IgD-negative memory B cell (primary cell): Measurements from ENCODE around the gene CRTAC1. TPM values are rescaled to one million over a fixed set of nuclear protein-coding genes. Genes with fewer than 3 reads are reported as not detected.
A peak's percentile ranks its signal among the peaks of the same experiment; 100 is the strongest.

Experiments used
- H3K27ac Mint-ChIP-seq, 3 donors: one replicate each; pipeline ENCODE4 v1.8.0; 2020 to 2022; ENCODE audit warnings: mild to moderate bottlenecking in 3 of 3, mixed read lengths in 3 of 3, moderate library complexity in 1 of 3
- H3K27me3 Mint-ChIP-seq: one replicate; pipeline ENCODE4 v1.8.0; 2021; ENCODE audit warnings: mixed read lengths
- H3K36me3 Mint-ChIP-seq: one replicate; pipeline ENCODE4 v1.8.0; 2020; ENCODE audit warnings: mild to moderate bottlenecking, mixed read lengths
- H3K4me1 Mint-ChIP-seq, 3 donors: one replicate each; pipeline ENCODE4 v1.8.0; 2020 to 2022; ENCODE audit warnings: mixed read lengths in 3 of 3, mild to moderate bottlenecking in 1 of 3
- H3K4me3 Mint-ChIP-seq, 4 donors: one replicate each; pipeline ENCODE4 v1.8.0; 2020 to 2022; ENCODE audit warnings: mild to moderate bottlenecking in 4 of 4, mixed read lengths in 4 of 4, moderate library complexity in 3 of 4
- H3K9me3 Mint-ChIP-seq, 3 donors: one replicate each; pipeline ENCODE4 v1.8.0; 2020 to 2021; ENCODE audit warnings: mixed read lengths in 3 of 3, mild to moderate bottlenecking in 1 of 3
- polyA plus RNA-seq: library from polyadenylated mRNA; unstranded; fragments of 300-500 nt; fragmentation: Illumina TruSeq; gene quantifications from one replicate; pipeline ENCODE4 v1.2.3, GENCODE V29; 2021

CRTAC1 gene
- polyA plus RNA-seq, 1 donor from 2014 or later: not detected

GRCh38 chr10:97831259-97831658 lies 199.2 kb downstream of the CRTAC1 start:
- Mint-ChIP-seq H3K27ac (no peak overlapping the region), H3K4me1 (peaks cover 0 to 1% (median 0%) of the 10 kb centered on the region in 3 donors), H3K4me3 (no peak overlapping the region), H3K9me3 (peaks cover 0 to 7% (median 2%) of the 10 kb centered on the region in 3 donors), H3K36me3 (no peaks in the 10 kb centered on the region), H3K27me3 (peaks cover 10% of the 10 kb centered on the region)

GRCh38 chr10:97830064-97830463 lies 200.4 kb downstream of the CRTAC1 start:
- Mint-ChIP-seq H3K4me3 (no peak overlapping the region), H3K4me1 (peaks cover 0 to 1% (median 0%) of the 10 kb centered on the region in 3 donors), H3K27me3 (peaks cover 7% of the 10 kb centered on the region), H3K27ac (no peak overlapping the region), H3K9me3 (peaks cover 0 to 4% (median 0%) of the 10 kb centered on the region in 3 donors), H3K36me3 (no peaks in the 10 kb centered on the region)

GRCh38 chr10:97828721-97829120 lies 201.7 kb downstream of the CRTAC1 start:
- H3K4me3 Mint-ChIP-seq: peak overlapping the region in 1 of 4 donors; percentile 39
- H3K9me3 Mint-ChIP-seq: peaks cover 0 to 2% (median 0%) of the 10 kb centered on the region in 3 donors
- no peaks in the 10 kb centered on the region for H3K36me3 Mint-ChIP-seq
- H3K27ac Mint-ChIP-seq: no peak overlapping the region
- H3K27me3 Mint-ChIP-seq: peaks cover 5% of the 10 kb centered on the region
- peaks cover 0 to 1% (median 0%) of the 10 kb centered on the region in 3 donors for H3K4me1 Mint-ChIP-seq

- Mint-ChIP-seq H3K36me3 (no peaks in the 10 kb centered on the region), H3K4me3 (no peak overlapping the region), H3K4me1 (peaks cover 0 to 1% (median 0%) of the 10 kb centered on the region in 3 donors), H3K27ac (no peak overlapping the region), H3K27me3 (peaks cover 5% of the 10 kb centered on the region), H3K9me3 (peaks cover 0 to 2% (median 0%) of the 10 kb centered on the region in 3 donors)
Measured at GRCh38 chr10:97827702-97828291, 202.6 kb downstream of the CRTAC1 start.

GRCh38 chr10:97826892-97827291 lies 203.5 kb downstream of the CRTAC1 start:
- Mint-ChIP-seq H3K9me3 (peaks cover 0 to under 1% (median 0%) of the 10 kb centered on the region in 3 donors), H3K4me1 (peaks cover 0 to 1% (median 0%) of the 10 kb centered on the region in 3 donors), H3K4me3 (no peak overlapping the region), H3K27me3 (peaks cover 3% of the 10 kb centered on the region), H3K36me3 (no peaks in the 10 kb centered on the region), H3K27ac (no peak overlapping the region)

GRCh38 chr10:97825020-97825760 lies 205.2 kb downstream of the CRTAC1 start:
- Mint-ChIP-seq H3K4me1 (peaks cover 0 to 1% (median 0%) of the 10 kb centered on the region in 3 donors), H3K4me3 (no peak overlapping the region), H3K9me3 (no peaks in the 10 kb centered on the region), H3K27me3 (no peaks in the 10 kb centered on the region), H3K27ac (no peak overlapping the region), H3K36me3 (peaks cover 1% of the 10 kb centered on the region)

GRCh38 chr10:97823734-97824133 lies 206.7 kb downstream of the CRTAC1 start:
- Mint-ChIP-seq H3K9me3 (no peaks in the 10 kb centered on the region), H3K27ac (no peak overlapping the region), H3K4me3 (no peak overlapping the region), H3K27me3 (no peaks in the 10 kb centered on the region), H3K36me3 (peaks cover 1% of the 10 kb centered on the region), H3K4me1 (peaks cover 0 to 1% (median 0%) of the 10 kb centered on the region in 3 donors)

GRCh38 chr10:97822261-97822687 lies 208.1 kb downstream of the CRTAC1 start:
- H3K27ac Mint-ChIP-seq: no peak overlapping the region
- H3K27me3 Mint-ChIP-seq: peaks cover 4% of the 10 kb centered on the region
- no peaks in the 10 kb centered on the region for H3K9me3 Mint-ChIP-seq
- H3K36me3 Mint-ChIP-seq: peaks cover 1% of the 10 kb centered on the region
- H3K4me3 Mint-ChIP-seq: no peak overlapping the region
- H3K4me1 Mint-ChIP-seq: no peaks in the 10 kb centered on the region

GRCh38 chr10:97821308-97822038 lies 208.9 kb downstream of the CRTAC1 start:
- H3K4me3 Mint-ChIP-seq: no peak overlapping the region
- H3K27me3 Mint-ChIP-seq: peaks cover 6% of the 10 kb centered on the region
- H3K36me3 Mint-ChIP-seq: peaks cover 1% of the 10 kb centered on the region
- no peak overlapping the region for H3K27ac Mint-ChIP-seq
- no peaks in the 10 kb centered on the region for H3K9me3 Mint-ChIP-seq
- H3K4me1 Mint-ChIP-seq: no peaks in the 10 kb centered on the region

- H3K4me1 Mint-ChIP-seq: no peaks in the 10 kb centered on the region
- peaks cover 1% of the 10 kb centered on the region for H3K36me3 Mint-ChIP-seq
- H3K4me3 Mint-ChIP-seq: no peak overlapping the region
- peaks cover 10% of the 10 kb centered on the region for H3K27me3 Mint-ChIP-seq
- no peak overlapping the region for H3K27ac Mint-ChIP-seq
- no peaks in the 10 kb centered on the region for H3K9me3 Mint-ChIP-seq
Measured at GRCh38 chr10:97820096-97820704, 210.2 kb downstream of the CRTAC1 start.

GRCh38 chr10:97818572-97818971 lies 211.8 kb downstream of the CRTAC1 start:
- Mint-ChIP-seq H3K9me3 (no peaks in the 10 kb centered on the region), H3K4me1 (no peaks in the 10 kb centered on the region), H3K4me3 (no peak overlapping the region), H3K27ac (no peak overlapping the region), H3K27me3 (peaks cover 13% of the 10 kb centered on the region), H3K36me3 (peaks cover 1% of the 10 kb centered on the region)

GRCh38 chr10:97816609-97817008 lies 213.8 kb downstream of the CRTAC1 start:
- Mint-ChIP-seq H3K36me3 (peaks cover 1% of the 10 kb centered on the region), H3K27me3 (peaks cover 13% of the 10 kb centered on the region), H3K4me1 (no peaks in the 10 kb centered on the region), H3K9me3 (no peaks in the 10 kb centered on the region), H3K27ac (no peak overlapping the region), H3K4me3 (no peak overlapping the region)
